Measurements from ENCODE around the gene WDR7. TPM values are rescaled to one million over a fixed set of nuclear protein-coding genes. Genes with fewer than 3 reads are reported as not detected.

Gene WDR7
- total RNA-seq, 4 donors from 2014 or later = 23.1 to 48.6 (median 30.3) TPM

DNA sequence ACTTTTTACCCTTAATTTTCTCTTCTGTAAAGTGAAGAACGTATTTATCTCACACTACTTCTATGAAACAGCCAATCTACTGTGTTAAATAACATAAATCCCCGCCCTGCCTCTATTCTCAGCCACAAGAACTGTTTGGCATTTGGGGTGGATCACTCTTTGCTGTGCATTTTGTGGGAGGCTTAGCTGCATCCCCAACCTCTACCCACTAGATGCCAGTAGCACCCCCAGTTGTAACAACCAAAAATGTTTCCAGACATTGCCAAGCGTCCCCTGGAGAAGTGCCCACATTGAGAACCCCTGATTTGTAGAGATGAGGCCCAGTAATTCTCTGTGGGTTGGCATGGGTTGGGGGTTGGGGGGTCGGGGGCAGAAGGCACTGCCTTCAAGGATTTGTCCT, 401.0 kb downstream of the WDR7 start:
- Histone ChIP-seq H3K36me3 (no peaks in the 10 kb centered on the region), H3K27ac (replicated peaks in 1 of 4) (no peak overlapping the region), H3K9me3 (no peaks in the 10 kb centered on the region), H3K4me1 (no peaks in the 10 kb centered on the region), H3K4me3 (no peak overlapping the region), H3K27me3 (no peaks in the 10 kb centered on the region)
- DNase-seq (ENCODE audit: extremely low spot score) = no peak
- intact Hi-C loops (cut with DNase I) = no loop called here
- TF ChIP-seq POLR2A (IDR thresholded peaks at IDR 0.05; ENCODE audit: low read depth) (no peak), EP300 (IDR thresholded peaks at IDR 0.05) (no peak), POLR2AphosphoS5 (IDR thresholded peaks at IDR 0.05) (no peak)
- TF ChIP-seq, protein P1, sequence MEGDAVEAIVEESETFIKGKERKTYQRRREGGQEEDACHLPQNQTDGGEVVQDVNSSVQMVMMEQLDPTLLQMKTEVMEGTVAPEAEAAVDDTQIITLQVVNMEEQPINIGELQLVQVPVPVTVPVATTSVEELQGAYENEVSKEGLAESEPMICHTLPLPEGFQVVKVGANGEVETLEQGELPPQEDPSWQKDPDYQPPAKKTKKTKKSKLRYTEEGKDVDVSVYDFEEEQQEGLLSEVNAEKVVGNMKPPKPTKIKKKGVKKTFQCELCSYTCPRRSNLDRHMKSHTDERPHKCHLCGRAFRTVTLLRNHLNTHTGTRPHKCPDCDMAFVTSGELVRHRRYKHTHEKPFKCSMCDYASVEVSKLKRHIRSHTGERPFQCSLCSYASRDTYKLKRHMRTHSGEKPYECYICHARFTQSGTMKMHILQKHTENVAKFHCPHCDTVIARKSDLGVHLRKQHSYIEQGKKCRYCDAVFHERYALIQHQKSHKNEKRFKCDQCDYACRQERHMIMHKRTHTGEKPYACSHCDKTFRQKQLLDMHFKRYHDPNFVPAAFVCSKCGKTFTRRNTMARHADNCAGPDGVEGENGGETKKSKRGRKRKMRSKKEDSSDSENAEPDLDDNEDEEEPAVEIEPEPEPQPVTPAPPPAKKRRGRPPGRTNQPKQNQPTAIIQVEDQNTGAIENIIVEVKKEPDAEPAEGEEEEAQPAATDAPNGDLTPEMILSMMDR (IDR thresholded peaks at IDR 0.05) = no peak
- 76% methylated on average over 3 of the region's 4 CpGs for WGBS

DNA sequence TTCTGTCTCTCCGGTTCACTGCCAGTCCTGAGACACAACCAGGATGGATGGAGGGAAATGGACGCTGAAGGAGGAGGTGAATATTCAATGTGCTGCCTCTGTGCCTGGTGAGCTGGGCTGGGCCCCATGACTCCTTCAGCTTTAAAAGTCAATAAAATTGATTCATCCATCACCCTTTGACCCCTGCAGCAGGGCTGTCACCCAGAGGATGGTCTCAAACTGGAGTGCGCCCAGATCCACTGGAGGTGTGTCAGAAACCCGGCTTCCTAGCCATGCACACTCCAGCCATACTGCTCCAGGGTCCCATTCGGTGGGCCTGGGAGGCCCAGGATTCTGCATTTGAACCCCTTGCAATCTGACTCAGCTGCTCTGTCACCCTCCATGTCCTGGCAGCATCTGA, 401.6 kb downstream of the WDR7 start:
- Histone ChIP-seq H3K36me3 (no peaks in the 10 kb centered on the region), H3K4me1 (no peaks in the 10 kb centered on the region), H3K4me3 (no peak overlapping the region), H3K27ac (replicated peaks in 1 of 4) (no peak overlapping the region), H3K9me3 (no peaks in the 10 kb centered on the region), H3K27me3 (no peaks in the 10 kb centered on the region)
- intact Hi-C loops (cut with DNase I) = no loop called here
- no peak for DNase-seq (ENCODE audit: extremely low spot score)
- 79% methylated on average over 2 of the region's 5 CpGs for WGBS
- no peak for TF ChIP-seq POLR2A (IDR thresholded peaks at IDR 0.05; ENCODE audit: low read depth)
- no peak for TF ChIP-seq POLR2AphosphoS5 (IDR thresholded peaks at IDR 0.05)
- no peak for TF ChIP-seq EP300 (IDR thresholded peaks at IDR 0.05)
- TF ChIP-seq, protein P1 (IDR thresholded peaks at IDR 0.05) = no peak

DNA sequence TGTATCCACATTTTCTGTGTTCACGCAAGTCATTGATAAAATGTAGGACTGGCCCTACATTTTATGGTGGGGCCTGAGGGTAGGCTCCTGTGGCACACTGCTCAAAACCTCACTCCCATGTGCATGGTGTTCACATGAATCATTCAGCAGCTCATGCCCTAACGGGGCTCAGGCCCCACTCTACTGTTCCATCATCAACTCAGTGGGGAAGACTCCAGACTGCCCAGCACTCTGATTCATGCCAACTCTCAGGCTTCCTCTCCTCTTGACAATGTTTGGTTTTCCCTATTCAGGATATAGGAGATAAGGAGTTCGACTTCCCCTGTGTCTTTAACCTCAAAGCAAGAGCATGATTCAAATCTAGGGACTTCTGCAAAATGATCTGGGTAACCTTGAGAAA, 403.7 kb downstream of the WDR7 start:
- H3K36me3 ChIP-seq = no peaks in the 10 kb centered on the region
- no peaks in the 10 kb centered on the region for H3K4me1 ChIP-seq
- H3K27me3 ChIP-seq = no peaks in the 10 kb centered on the region
- no peak overlapping the region for H3K27ac ChIP-seq (replicated peaks in 1 of 4)
- no peaks in the 10 kb centered on the region for H3K9me3 ChIP-seq
- TF ChIP-seq, protein P1 (IDR thresholded peaks at IDR 0.05) = no peak
- no peak for TF ChIP-seq POLR2A (IDR thresholded peaks at IDR 0.05; ENCODE audit: low read depth)
- no peak for TF ChIP-seq POLR2AphosphoS5 (IDR thresholded peaks at IDR 0.05)
- no peak for TF ChIP-seq EP300 (IDR thresholded peaks at IDR 0.05)
- no peak overlapping the region for H3K4me3 ChIP-seq
- intact Hi-C loops (cut with DNase I) = no loop called here
- 80% methylated on average over 3 of the region's 3 CpGs for WGBS
- no peak for DNase-seq (ENCODE audit: extremely low spot score)

DNA sequence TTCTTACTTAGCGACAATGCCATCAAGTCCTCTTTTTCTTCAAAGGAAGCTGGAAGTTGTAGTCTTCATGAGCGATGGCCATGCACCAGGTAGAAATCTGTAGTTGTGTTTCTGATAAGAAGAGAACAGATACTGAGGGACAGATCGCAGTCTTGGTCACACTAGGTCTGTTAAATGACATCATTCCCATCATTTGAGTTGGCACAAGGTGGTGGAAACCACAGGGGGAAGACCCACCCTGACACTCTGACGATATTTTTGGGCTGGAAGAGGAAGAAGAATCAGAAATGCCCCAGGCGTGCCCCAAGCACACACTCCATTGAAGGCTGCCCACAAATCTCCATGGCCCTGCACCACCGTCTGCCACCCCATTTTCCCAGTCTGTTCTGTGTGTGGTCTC, 406.7 kb downstream of the WDR7 start:
- intact Hi-C loops (cut with DNase I) = no loop called here
- no peak overlapping the region for H3K4me3 ChIP-seq
- H3K36me3 ChIP-seq = no peaks in the 10 kb centered on the region
- TF ChIP-seq POLR2A (IDR thresholded peaks at IDR 0.05; ENCODE audit: low read depth) (no peak), POLR2AphosphoS5 (IDR thresholded peaks at IDR 0.05) (no peak)
- no peak overlapping the region for H3K27ac ChIP-seq (replicated peaks in 1 of 4)
- no peaks in the 10 kb centered on the region for H3K9me3 ChIP-seq
- no peak for DNase-seq (ENCODE audit: extremely low spot score)
- 85% methylated on average over 6 of the region's 6 CpGs for WGBS
- no peaks in the 10 kb centered on the region for H3K27me3 ChIP-seq
- no peaks in the 10 kb centered on the region for H3K4me1 ChIP-seq

DNA sequence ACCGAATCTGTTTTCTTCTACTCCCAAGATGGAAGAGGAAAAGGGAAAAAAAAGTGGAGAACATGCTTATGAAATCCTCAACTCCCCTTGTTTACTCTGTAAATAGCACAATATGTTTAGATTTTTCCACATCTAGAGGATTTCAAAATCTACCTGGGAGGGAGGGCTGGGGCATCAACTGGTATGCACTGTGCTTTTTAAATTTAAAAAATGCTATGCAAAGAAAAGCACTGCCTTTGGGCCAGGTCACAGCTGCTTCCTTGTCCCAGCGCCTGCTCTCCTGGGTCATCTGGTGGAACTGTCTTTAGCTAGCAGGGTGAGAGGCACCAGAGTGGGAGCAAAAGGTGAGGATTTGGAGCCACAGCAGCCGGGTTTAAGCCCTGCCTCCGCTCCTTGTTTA, 407.6 kb downstream of the WDR7 start:
- no peak for DNase-seq (ENCODE audit: extremely low spot score)
- H3K27me3 ChIP-seq = no peaks in the 10 kb centered on the region
- H3K36me3 ChIP-seq = no peaks in the 10 kb centered on the region
- H3K4me1 ChIP-seq = no peaks in the 10 kb centered on the region
- TF ChIP-seq POLR2A (IDR thresholded peaks at IDR 0.05; ENCODE audit: low read depth) = no peak
- TF ChIP-seq, protein P1 (IDR thresholded peaks at IDR 0.05) = no peak
- no peak for TF ChIP-seq EP300 (IDR thresholded peaks at IDR 0.05)
- no peak for TF ChIP-seq POLR2AphosphoS5 (IDR thresholded peaks at IDR 0.05)
- intact Hi-C loops (cut with DNase I) = no loop called here
- no peak overlapping the region for H3K27ac ChIP-seq (replicated peaks in 1 of 4)
- H3K9me3 ChIP-seq = no peaks in the 10 kb centered on the region
- no peak overlapping the region for H3K4me3 ChIP-seq
- 67% methylated on average over 4 of the region's 4 CpGs for WGBS
